Measurements from ENCODE around the gene MESD.
A peak's percentile ranks its signal among the peaks of the same experiment; 100 is the strongest.
"Not testable (repeated sequence)": the region's sequence is repeated elsewhere in the genome, so short reads cannot be mapped to it uniquely, and the experiment has no call there.

MESD gene

DNA sequence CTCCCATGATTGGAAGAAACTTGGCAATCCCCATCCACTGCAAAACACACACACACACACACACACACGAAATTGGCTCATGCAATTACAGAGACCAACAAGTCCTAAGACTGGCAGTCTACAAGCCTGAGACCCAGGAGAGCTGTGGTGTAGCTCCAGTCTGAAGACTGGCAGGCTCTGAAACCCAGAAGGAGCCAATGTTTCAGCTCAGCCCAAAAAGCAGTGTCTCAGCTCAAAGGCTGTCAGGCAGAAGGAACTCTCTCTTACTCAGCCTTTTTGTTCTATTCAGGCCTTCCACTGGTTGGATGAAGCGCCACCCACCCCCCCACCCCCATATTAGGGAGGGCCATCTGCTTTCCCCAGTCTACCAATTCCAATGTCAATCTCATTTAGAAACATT, 32.1 kb downstream of the MESD start:
- H3K27me3 ChIP-seq (ENCODE audit: insufficient read depth, low read length): no peaks in the 10 kb centered on the region
- H3K4me1 ChIP-seq (ENCODE audit: insufficient read depth, low read length): peaks cover 24% of the 10 kb centered on the region
- H3K9ac ChIP-seq (ENCODE audit: low read depth, low read length): no peak overlapping the region
- no peaks in the 10 kb centered on the region for H3K9me3 ChIP-seq (ENCODE audit: insufficient read depth, low read depth, low read length)
- H3K27ac ChIP-seq (ENCODE audit: low read depth, low read length): no peak overlapping the region
- H3K36me3 ChIP-seq (ENCODE audit: insufficient read depth, low read length): 0 out of 2 replicates have a peak, but pooled peaks cover 4% of the 10 kb centered on the region
- H3K4me3 ChIP-seq (ENCODE audit: low read length): no peak overlapping the region
- WGBS: 62% methylated on average over 2 of the region's 2 CpGs

DNA sequence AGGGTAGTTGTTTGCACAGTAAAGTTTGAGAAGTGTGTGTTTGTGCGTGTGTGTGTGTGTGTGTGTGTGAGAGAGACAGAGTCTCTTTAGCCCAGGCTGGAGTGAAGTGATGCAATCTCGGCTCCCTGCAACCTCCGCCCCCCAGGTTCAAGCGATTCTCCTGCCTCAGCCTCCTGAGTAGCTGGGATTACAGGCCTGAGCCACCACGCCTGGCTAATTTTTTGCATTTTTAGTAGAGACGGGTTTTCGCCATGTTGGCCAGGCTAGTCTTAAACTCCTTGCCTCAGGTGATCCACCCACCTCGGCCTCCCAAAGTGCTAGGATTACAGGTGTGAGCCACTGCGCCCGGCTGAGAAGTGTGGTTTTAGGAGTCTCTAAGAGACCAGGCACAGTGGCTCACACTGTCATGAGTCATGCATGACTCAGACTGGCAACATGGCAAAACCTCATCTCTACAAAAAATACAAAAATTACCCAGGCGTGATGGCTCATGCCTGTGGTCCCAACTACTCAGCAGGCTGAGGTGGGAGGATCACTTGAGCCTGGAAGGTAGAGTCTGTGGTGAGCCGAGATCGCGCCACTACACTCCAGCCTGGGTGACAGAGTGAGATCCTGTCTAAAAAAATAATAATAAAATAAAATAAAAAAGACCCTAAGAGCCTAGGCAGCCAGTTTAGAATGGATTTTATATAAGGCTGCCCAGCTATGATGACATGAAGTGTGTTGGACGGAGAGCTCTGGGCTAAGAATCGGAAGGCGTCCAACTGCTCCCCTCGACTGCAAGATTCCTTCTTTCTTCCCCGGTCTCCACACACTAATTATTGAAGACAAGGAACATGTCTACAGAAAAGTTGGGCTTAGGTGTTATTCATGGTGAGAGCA, 33.8 kb downstream of the MESD start:
- H3K9me3 ChIP-seq (ENCODE audit: insufficient read depth, low read depth, low read length); H3K4me3 ChIP-seq (ENCODE audit: low read length); H3K27me3 ChIP-seq (ENCODE audit: insufficient read depth, low read length); H3K27ac ChIP-seq (ENCODE audit: low read depth, low read length); H3K9ac ChIP-seq (ENCODE audit: low read depth, low read length): not testable (repeated sequence)
- H3K4me1 ChIP-seq (ENCODE audit: insufficient read depth, low read length): peaks cover 22% of the 10 kb centered on the region
- 88% methylated on average over 16 of the region's 19 CpGs for WGBS
- H3K36me3 ChIP-seq (ENCODE audit: insufficient read depth, low read length): peaks cover 14% of the 10 kb centered on the region

DNA sequence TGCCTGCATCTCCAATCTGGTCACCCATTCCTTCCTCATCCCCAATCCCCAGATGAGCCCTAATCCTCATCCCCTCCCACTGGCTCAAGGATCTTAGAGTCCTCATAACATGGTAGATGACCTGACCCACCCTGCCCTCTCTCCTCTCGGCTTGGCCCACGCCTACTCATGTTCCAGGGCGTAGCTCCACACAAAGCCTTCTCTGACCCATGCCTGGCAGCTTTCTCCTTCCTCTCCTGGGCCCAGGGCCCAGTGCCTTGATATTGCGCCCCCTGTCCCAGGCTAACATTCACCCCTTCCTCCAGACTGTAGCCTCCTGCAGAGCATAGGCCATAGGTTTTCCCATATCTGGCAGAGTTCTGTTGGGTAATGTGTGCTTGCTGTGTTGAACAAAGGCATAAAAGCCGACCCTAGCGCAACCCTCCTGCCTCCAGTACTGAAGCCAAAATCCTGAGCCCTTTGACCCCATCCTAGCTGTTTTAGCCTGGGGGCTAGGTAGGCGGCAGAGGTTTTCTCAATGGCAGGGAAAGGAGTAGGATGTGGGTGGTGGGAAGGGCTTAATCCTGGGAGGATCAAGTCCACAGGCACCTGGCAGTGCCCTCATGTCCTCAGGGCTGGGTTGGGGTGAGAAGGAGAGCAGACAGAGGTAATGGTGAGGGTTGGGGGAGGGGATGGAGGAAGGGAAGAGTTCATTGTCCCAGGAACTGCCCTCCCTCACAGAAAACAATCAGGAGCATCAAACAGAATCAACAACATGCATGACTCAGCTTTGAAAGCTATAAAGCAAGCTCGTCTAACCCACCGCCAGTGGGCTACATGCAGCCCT, 35.5 kb downstream of the MESD start:
- H3K9ac ChIP-seq (ENCODE audit: low read depth, low read length): peak overlapping the region; percentile 22

DNA sequence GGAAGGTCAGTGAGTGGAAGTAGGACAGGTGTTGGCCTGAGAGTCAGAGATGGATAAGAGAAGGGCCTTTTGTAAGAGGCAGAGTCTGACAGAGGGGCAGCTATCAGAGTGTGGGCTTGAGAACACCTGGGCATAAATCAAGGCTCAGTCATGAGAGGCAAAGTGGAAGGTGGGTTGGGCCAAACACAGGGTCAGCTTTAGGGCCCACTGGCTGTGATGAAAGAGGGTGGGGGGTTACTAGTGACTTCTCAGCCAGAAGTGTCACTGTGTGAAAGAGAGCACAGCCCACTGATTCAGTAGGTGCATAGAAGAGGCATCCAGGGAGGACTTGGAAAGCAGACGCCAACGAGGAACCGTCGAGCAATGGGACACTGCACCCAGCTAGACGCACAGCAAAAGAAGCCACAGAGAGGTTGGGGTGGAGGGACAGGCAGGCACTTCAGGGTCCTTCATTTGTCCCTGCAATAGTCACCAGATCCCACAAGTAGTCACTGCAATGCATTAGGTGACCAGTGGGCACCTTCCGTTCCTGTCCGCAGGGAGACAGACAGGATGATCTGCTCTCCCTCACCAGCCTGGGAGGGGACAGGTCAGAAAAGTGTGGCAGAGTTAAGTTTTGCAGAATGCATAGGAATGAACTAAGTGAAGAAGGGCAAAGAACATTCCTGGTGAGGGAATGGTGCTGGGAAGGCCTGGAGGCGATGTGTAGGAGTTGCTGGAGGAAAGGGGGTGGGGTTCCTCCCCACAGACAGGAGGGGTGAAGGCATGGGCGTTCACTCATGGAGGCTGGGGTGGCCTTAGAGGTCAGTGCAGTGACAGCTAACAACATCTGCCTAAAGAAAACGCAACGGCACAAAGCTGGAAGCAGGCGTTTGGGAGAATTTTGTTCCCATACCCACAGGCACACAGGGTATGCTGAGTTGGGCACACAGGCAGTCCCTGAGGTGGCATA, 36.3 kb downstream of the MESD start:
- no peak overlapping the region for H3K9ac ChIP-seq (ENCODE audit: low read depth, low read length)
- H3K27ac ChIP-seq (ENCODE audit: low read depth, low read length): no peak overlapping the region
- H3K4me1 ChIP-seq (ENCODE audit: insufficient read depth, low read length): peaks cover 19% of the 10 kb centered on the region
- peaks cover 14% of the 10 kb centered on the region for H3K36me3 ChIP-seq (ENCODE audit: insufficient read depth, low read length)
- no peak overlapping the region for H3K4me3 ChIP-seq (ENCODE audit: low read length)
- H3K9me3 ChIP-seq (ENCODE audit: insufficient read depth, low read depth, low read length): no peaks in the 10 kb centered on the region
- 95% methylated on average over 12 of the region's 12 CpGs for WGBS
- H3K27me3 ChIP-seq (ENCODE audit: insufficient read depth, low read length): no peaks in the 10 kb centered on the region

More for the DNA sequence above, 35.5 kb downstream of the MESD start:
- H3K36me3 ChIP-seq (ENCODE audit: insufficient read depth, low read length): peaks cover 15% of the 10 kb centered on the region
- peak overlapping the region; percentile 47 for H3K27ac ChIP-seq (ENCODE audit: low read depth, low read length)
- peaks cover 19% of the 10 kb centered on the region for H3K4me1 ChIP-seq (ENCODE audit: insufficient read depth, low read length)
- H3K4me3 ChIP-seq (ENCODE audit: low read length): no peak overlapping the region
- H3K27me3 ChIP-seq (ENCODE audit: insufficient read depth, low read length): no peaks in the 10 kb centered on the region
- 71% methylated on average over 9 of the region's 9 CpGs for WGBS
- no peaks in the 10 kb centered on the region for H3K9me3 ChIP-seq (ENCODE audit: insufficient read depth, low read depth, low read length)

DNA sequence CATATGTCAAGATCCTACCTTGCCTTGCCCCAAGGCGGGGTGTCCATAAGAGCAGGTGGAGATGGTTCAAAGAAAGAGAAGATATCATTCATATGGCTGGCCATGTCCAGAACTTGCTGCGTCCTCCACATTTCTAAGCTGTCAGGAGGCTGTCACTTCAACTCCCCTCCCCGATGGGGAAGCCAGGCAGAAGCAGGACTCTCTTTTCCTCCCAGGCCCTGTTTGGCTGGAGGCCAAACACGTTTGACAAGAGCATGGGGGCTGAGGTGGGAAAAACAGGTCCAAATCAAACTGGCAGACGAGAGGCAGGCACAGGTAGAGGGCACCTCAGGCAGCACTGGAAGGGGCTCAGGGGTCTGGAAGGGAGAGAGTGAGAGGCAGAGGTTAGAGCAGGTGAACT, 37.7 kb downstream of the MESD start:
- no peak overlapping the region for H3K9ac ChIP-seq (ENCODE audit: low read depth, low read length)
- H3K9me3 ChIP-seq (ENCODE audit: insufficient read depth, low read depth, low read length): no peaks in the 10 kb centered on the region
- WGBS: 90% methylated on average over 5 of the region's 5 CpGs
- no peak overlapping the region for H3K27ac ChIP-seq (ENCODE audit: low read depth, low read length)
- peaks cover 27% of the 10 kb centered on the region for H3K36me3 ChIP-seq (ENCODE audit: insufficient read depth, low read length)
- no peaks in the 10 kb centered on the region for H3K27me3 ChIP-seq (ENCODE audit: insufficient read depth, low read length)
- peaks cover 19% of the 10 kb centered on the region for H3K4me1 ChIP-seq (ENCODE audit: insufficient read depth, low read length)
- no peak overlapping the region for H3K4me3 ChIP-seq (ENCODE audit: low read length)

DNA sequence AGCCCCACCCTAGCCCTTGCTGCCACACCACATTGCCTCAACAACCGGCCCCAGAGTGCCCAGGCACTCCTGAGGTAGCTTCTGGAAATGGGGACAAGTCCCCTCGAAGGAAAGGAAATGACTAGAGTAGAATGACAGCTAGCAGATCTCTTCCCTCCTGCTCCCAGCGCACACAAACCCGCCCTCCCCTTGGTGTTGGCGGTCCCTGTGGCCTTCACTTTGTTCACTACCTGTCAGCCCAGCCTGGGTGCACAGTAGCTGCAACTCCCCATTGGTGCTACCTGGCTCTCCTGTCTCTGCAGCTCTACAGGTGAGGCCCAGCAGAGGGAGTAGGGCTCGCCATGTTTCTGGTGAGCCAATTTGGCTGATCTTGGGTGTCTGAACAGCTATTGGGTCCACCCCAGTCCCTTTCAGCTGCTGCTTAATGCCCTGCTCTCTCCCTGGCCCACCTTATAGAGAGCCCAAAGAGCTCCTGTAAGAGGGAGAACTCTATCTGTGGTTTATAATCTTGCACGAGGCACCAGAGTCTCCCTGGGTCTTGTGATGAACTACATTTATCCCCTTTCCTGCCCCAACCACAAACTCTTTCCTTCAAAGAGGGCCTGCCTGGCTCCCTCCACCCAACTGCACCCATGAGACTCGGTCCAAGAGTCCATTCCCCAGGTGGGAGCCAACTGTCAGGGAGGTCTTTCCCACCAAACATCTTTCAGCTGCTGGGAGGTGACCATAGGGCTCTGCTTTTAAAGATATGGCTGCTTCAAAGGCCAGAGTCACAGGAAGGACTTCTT, 39.1 kb downstream of the MESD start:
- Histone ChIP-seq H3K9ac (ENCODE audit: low read depth, low read length) (no peak overlapping the region), H3K27me3 (ENCODE audit: insufficient read depth, low read length) (no peaks in the 10 kb centered on the region), H3K36me3 (ENCODE audit: insufficient read depth, low read length) (peaks cover 32% of the 10 kb centered on the region), H3K4me1 (ENCODE audit: insufficient read depth, low read length) (peaks cover 12% of the 10 kb centered on the region), H3K4me3 (ENCODE audit: low read length) (no peak overlapping the region), H3K9me3 (ENCODE audit: insufficient read depth, low read depth, low read length) (no peaks in the 10 kb centered on the region), H3K27ac (ENCODE audit: low read depth, low read length) (no peak overlapping the region)
- WGBS: 92% methylated on average over 8 of the region's 8 CpGs

DNA sequence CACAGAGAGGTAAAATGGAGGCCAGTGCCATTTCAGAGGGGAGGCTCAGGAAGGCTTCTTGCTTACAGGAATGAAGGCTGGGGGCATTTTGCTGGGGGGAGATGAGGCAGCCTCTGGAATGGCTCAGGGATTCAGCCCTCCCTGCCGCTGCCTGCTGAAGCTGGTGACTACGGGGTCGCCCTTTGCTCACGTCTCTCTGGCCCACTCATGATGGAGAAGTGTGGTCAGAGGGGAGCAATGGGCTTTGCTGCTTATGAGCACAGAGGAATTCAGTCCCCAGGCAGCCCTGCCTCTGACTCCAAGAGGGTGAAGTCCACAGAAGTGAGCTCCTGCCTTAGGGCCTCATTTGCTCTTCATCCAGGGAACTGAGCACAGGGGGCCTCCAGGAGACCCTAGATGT, 39.9 kb downstream of the MESD start:
- 94% methylated on average over 4 of the region's 4 CpGs for WGBS
- Histone ChIP-seq H3K27ac (ENCODE audit: low read depth, low read length) (no peak overlapping the region), H3K27me3 (ENCODE audit: insufficient read depth, low read length) (no peaks in the 10 kb centered on the region), H3K9ac (ENCODE audit: low read depth, low read length) (no peak overlapping the region), H3K4me1 (ENCODE audit: insufficient read depth, low read length) (peaks cover 10% of the 10 kb centered on the region), H3K9me3 (ENCODE audit: insufficient read depth, low read depth, low read length) (no peaks in the 10 kb centered on the region), H3K4me3 (ENCODE audit: low read length) (no peak overlapping the region), H3K36me3 (ENCODE audit: insufficient read depth, low read length) (peaks cover 32% of the 10 kb centered on the region)

DNA sequence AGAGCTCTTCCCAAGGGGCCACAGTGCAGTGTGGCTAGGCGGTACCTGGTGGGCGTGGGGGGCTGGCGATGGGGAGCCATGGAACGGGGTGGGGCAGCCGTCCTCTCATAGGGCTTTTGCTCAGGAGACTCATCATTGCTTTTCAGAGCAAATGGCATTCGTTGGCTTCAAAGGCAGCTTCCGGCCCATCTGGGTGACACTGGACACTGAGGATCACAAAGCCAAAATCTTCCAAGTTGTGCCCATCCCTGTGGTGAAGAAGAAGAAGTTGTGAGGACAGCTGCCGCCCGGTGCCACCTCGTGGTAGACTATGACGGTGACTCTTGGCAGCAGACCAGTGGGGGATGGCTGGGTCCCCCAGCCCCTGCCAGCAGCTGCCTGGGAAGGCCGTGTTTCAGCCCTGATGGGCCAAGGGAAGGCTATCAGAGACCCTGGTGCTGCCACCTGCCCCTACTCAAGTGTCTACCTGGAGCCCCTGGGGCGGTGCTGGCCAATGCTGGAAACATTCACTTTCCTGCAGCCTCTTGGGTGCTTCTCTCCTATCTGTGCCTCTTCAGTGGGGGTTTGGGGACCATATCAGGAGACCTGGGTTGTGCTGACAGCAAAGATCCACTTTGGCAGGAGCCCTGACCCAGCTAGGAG, 40.8 kb downstream of the MESD start:
- peaks cover under 1% of the 10 kb centered on the region for H3K4me1 ChIP-seq (ENCODE audit: insufficient read depth, low read length)
- no peak overlapping the region for H3K4me3 ChIP-seq (ENCODE audit: low read length)
- 94% methylated on average over 13 of the region's 13 CpGs for WGBS
- no peaks in the 10 kb centered on the region for H3K27me3 ChIP-seq (ENCODE audit: insufficient read depth, low read length)
- peaks cover 32% of the 10 kb centered on the region for H3K36me3 ChIP-seq (ENCODE audit: insufficient read depth, low read length)
- H3K9me3 ChIP-seq (ENCODE audit: insufficient read depth, low read depth, low read length): no peaks in the 10 kb centered on the region
- no peak overlapping the region for H3K9ac ChIP-seq (ENCODE audit: low read depth, low read length)
- no peak overlapping the region for H3K27ac ChIP-seq (ENCODE audit: low read depth, low read length)

DNA sequence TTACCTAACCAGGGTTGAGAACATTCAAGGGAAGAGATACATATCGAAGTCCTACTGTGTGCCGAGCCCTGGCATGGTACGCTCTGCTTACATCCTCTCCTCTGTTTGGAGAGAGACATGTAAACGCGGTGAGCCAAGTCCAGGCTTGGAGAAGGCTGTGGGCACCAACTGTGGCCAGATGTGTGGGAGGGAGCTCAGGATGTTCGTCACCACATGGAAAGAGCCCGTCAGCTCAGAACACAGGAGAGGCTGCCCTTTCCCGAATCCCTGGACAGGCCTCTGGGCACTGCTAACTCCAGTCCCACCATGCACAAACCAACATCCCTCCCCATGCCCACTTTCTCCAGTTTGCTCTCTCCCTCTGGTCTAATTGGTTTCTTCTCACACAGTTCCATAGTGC, 43.0 kb downstream of the MESD start:
- 97% methylated on average over 8 of the region's 8 CpGs for WGBS
- Histone ChIP-seq H3K4me1 (ENCODE audit: insufficient read depth, low read length) (no peaks in the 10 kb centered on the region), H3K9ac (ENCODE audit: low read depth, low read length) (no peak overlapping the region), H3K4me3 (ENCODE audit: low read length) (no peak overlapping the region), H3K27ac (ENCODE audit: low read depth, low read length) (no peak overlapping the region), H3K9me3 (ENCODE audit: insufficient read depth, low read depth, low read length) (no peaks in the 10 kb centered on the region), H3K27me3 (ENCODE audit: insufficient read depth, low read length) (no peaks in the 10 kb centered on the region), H3K36me3 (ENCODE audit: insufficient read depth, low read length) (peaks cover 40% of the 10 kb centered on the region)

DNA sequence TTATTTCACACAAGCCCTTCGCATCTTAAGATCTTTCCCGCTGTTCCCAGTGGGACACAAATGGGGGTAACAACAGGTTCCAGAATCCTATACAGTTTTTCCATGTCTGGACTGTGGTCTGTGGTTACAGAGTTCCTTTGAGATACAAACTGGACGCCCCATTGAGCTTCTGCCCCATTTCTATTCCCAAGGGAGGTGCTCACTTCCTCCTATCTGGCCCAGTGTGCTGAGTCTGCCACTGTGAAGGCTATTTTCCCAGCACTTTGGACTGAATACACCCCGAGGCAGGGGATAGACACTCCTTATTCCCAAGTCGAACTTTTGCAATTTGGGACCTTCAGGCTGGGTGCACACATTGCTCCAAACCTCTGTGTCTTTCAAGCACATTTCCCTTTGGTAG, 44.0 kb downstream of the MESD start:
- no peak overlapping the region for H3K9ac ChIP-seq (ENCODE audit: low read depth, low read length)
- H3K27me3 ChIP-seq (ENCODE audit: insufficient read depth, low read length): no peaks in the 10 kb centered on the region
- H3K4me3 ChIP-seq (ENCODE audit: low read length): no peak overlapping the region
- no peaks in the 10 kb centered on the region for H3K4me1 ChIP-seq (ENCODE audit: insufficient read depth, low read length)
- no peak overlapping the region for H3K27ac ChIP-seq (ENCODE audit: low read depth, low read length)
- WGBS: 91% methylated on average over 5 of the region's 5 CpGs
- H3K36me3 ChIP-seq (ENCODE audit: insufficient read depth, low read length): peaks cover 34% of the 10 kb centered on the region
- no peaks in the 10 kb centered on the region for H3K9me3 ChIP-seq (ENCODE audit: insufficient read depth, low read depth, low read length)

All from HUES64 (cell line).